Small intestine (tissue), 16 donors: ENCODE results near the gene NFKBIL1. TPM values are rescaled to one million over a fixed set of nuclear protein-coding genes. Genes with fewer than 3 reads are reported as not detected.
"Not testable (repeated sequence)": the region's sequence is repeated elsewhere in the genome, so short reads cannot be mapped to it uniquely, and the experiment has no call there.

Experiments
- DNase-seq, 2 donors: peaks; one replicate each; pipeline versions ENCODE4 v3.0.0 to v3.0.0-alpha.2; 2013
- FAIRE-seq: peaks from 2 replicates; lab custom pipeline; 2012; peaks lifted over from hg19 to GRCh38; lab: Jason Lieb, UNC
- H3K27ac ChIP-seq, 3 donors: one replicate each; pipeline ENCODE4 v1.5.1; 2013; ENCODE audit warnings: low read length in 2 of 3, mild to moderate bottlenecking in 2 of 3, control low read depth in 1 of 3, inconsistent platforms in 1 of 3, low read depth in 1 of 3, moderate library complexity in 1 of 3
- H3K27me3 ChIP-seq, 3 donors: one replicate each; pipeline ENCODE4 v1.6.1; 2013; ENCODE audit warnings: low read length in 3 of 3, inconsistent platforms in 1 of 3; ENCODE audit not compliant: control insufficient read depth in 3 of 3, insufficient read depth in 3 of 3
- H3K36me3 ChIP-seq, 3 donors: one replicate each; pipeline ENCODE4 v1.6.1; 2013; ENCODE audit warnings: low read length in 3 of 3, inconsistent platforms in 1 of 3, low read depth in 1 of 3, mild to moderate bottlenecking in 1 of 3, moderate library complexity in 1 of 3; ENCODE audit not compliant: control insufficient read depth in 3 of 3, insufficient read depth in 2 of 3
- H3K4me1 ChIP-seq, 3 donors: one replicate each; pipeline ENCODE4 v1.6.1; 2013; ENCODE audit warnings: low read length in 2 of 3, inconsistent platforms in 1 of 3, low read depth in 1 of 3, mild to moderate bottlenecking in 1 of 3, moderate library complexity in 1 of 3; ENCODE audit not compliant: control insufficient read depth in 3 of 3, insufficient read depth in 2 of 3
- H3K4me3 ChIP-seq, 3 donors: one replicate each; pipeline ENCODE4 v1.5.1; 2013; ENCODE audit warnings: low read length in 3 of 3, control low read depth in 1 of 3, inconsistent platforms in 1 of 3, low read depth in 1 of 3, mild to moderate bottlenecking in 1 of 3, moderate library complexity in 1 of 3
- H3K9me3 ChIP-seq, 2 donors: one replicate each; pipeline ENCODE4 v1.6.1; 2013; ENCODE audit warnings: low read depth in 1 of 2, low read length in 1 of 2; ENCODE audit not compliant: control insufficient read depth in 2 of 2, insufficient read depth in 1 of 2
- WGBS, 3 donors: extraction: QIAGEN DNeasy Blood & Tissue Kit; methylation state at CpG; one replicate each; pipeline ENCODE4 v1.1.7; 2013; 5-methylcytosine and 5-hydroxymethylcytosine counted together
- long read RNA-seq, 10 donors: transcript quantifications; one replicate each; lab custom pipeline, GENCODE V29; 2026
- polyA plus RNA-seq, 4 donors: library from polyadenylated mRNA; stranded (reverse) in 3 of 4; unstranded in 1 of 4; fragments of 200-250 nt in 3 of 4; fragments of 120-200 nt in 1 of 4; gene quantifications; one replicate each; pipeline versions ENCODE4 v1.2.1 to v1.2.3, GENCODE V29; 2013
- donor health status: healthy with polysubstance abuse.
- donor health status: control.
- donor health status: control.
- donor health status: Bipolar disorder and iron deficiency.
- donor health status: healthy.

Gene NFKBIL1
- polyA plus RNA-seq, result 10 to 100 TPM; 26.2 to 47.3 (median 31.8) TPM
- long read RNA-seq, donor 1, transcript NFKBIL1-203 (4 exons, 1,478 nt), result minor isoform, 8 of 20 reads
- long read RNA-seq, donor 1, transcript NFKBIL1-201 (4 exons, 1,401 nt), result major isoform, 12 of 20 reads
- long read RNA-seq, donor 1, partial matches to known transcripts, result 0 of 20 reads
- long read RNA-seq, donor 1, other reads (novel, unspliced or antisense), result 0 of 20 reads
- long read RNA-seq, donor 2, partial matches to known transcripts, result 0 of 1 reads
- long read RNA-seq, donor 2, other reads (novel, unspliced or antisense), result 0 of 1 reads
- long read RNA-seq, donor 3, partial matches to known transcripts, result 0 of 3 reads
- long read RNA-seq, donor 3, other reads (novel, unspliced or antisense), result 0 of 3 reads
- long read RNA-seq, donor 4, result 0 reads
- long read RNA-seq, donor 5, partial matches to known transcripts, result 0 of 1 reads
- long read RNA-seq, donor 5, other reads (novel, unspliced or antisense), result 0 of 1 reads
- long read RNA-seq, donor 6, transcript NFKBIL1-203 (4 exons, 1,478 nt), result major isoform, 8 of 12 reads
- long read RNA-seq, donor 6, partial matches to known transcripts, result 0 of 12 reads
- long read RNA-seq, donor 6, other reads (novel, unspliced or antisense), result 0 of 12 reads
- long read RNA-seq, donor 7, transcript NFKBIL1-203 (4 exons, 1,478 nt), result major isoform, 7 of 9 reads
- long read RNA-seq, donor 7, partial matches to known transcripts, result 0 of 9 reads
- long read RNA-seq, donor 7, other reads (novel, unspliced or antisense), result 0 of 9 reads
- long read RNA-seq, donor 8, partial matches to known transcripts, result 0 of 1 reads
- long read RNA-seq, donor 8, other reads (novel, unspliced or antisense), result 0 of 1 reads
- long read RNA-seq, donor 9, partial matches to known transcripts, result 0 of 4 reads
- long read RNA-seq, donor 9, other reads (novel, unspliced or antisense), result 0 of 4 reads
- long read RNA-seq, donor 10, transcript NFKBIL1-201 (4 exons, 1,401 nt), result major isoform, 5 of 9 reads
- long read RNA-seq, donor 10, partial matches to known transcripts, result 0 of 9 reads
- long read RNA-seq, donor 10, other reads (novel, unspliced or antisense), result 0 of 9 reads

GRCh38 chr6:31546958-31547726 lies at the start of gene NFKBIL1:
TSS of gene NFKBIL1 (plus strand) at chr6:31547608. CDS start at chr6:31547695, 87 bp downstream.
- Histone ChIP-seq H3K27me3 (no peaks in the 10 kb centered on the region), H3K36me3 (peaks cover 0 to 18% (median 3%) of the 10 kb centered on the region in 3 donors), H3K27ac (peak within 1 kb of the TSS; percentile 70 to 86 (median 81)), H3K9me3 (peaks cover 0 to 3% of the 10 kb centered on the region in 2 donors), H3K4me3 (peak within 1 kb of the TSS in 2 of 3 donors; percentile 56 to 66), H3K4me1 (peaks cover 3 to 15% (median 5%) of the 10 kb centered on the region in 3 donors)
- 0% methylated on average over 25 of the region's 25 CpGs for WGBS, 3 donors
- DNase-seq (peak; percentile 94 to 97), FAIRE-seq (no peak)

DNA sequence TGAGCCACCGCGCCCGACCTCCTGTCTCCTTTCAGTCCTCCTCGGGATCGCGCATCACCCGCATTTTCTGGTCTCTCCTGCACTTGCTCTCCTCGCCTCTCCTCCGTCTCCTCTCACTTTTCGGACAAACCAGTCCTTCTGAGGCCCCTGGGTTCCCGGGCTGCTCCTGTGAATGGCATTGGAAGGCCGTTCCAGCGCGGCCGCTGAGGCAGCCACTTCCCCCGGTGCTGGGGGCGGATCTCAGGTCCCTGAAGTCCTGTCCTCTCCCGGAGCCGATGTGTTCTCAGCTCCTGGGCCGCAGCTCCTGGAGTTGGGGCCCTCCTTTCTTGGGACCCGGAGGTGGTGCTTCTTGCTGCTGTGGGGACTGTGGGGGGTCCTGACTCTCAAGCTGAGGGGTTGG lies 48.7 kb upstream of the NFKBIL1 start:
- 15 to 21% (median 17%) methylated on average over 19 to 21 of the region's 21 CpGs for WGBS, 3 donors
- H3K4me3 ChIP-seq, result peak overlapping the region in 1 of 3 donors; percentile 26
- DNase-seq (peak in 1 of 2 donors; percentile 24), FAIRE-seq (no peak)
- peaks cover 0 to 3% of the 10 kb centered on the region in 2 donors for H3K9me3 ChIP-seq
- H3K27ac ChIP-seq, result no peak overlapping the region
- peaks cover 0 to 6% (median 0%) of the 10 kb centered on the region in 3 donors for H3K4me1 ChIP-seq
- peaks cover 0 to 61% (median 0%) of the 10 kb centered on the region in 3 donors for H3K27me3 ChIP-seq
- H3K36me3 ChIP-seq, result no peaks in the 10 kb centered on the region

- FAIRE-seq, DNase-seq, H3K4me1 ChIP-seq, H3K4me3 ChIP-seq, H3K27ac ChIP-seq, H3K36me3 ChIP-seq, H3K9me3 ChIP-seq: not testable (repeated sequence)
- H3K27me3 ChIP-seq, result peaks cover 0 to 54% (median 0%) of the 10 kb centered on the region in 3 donors
- 90 to 100% methylated on average over 1 of the region's 2 CpGs; no CpG with 5 or more reads in 1 of the 3 donors for WGBS, 3 donors
These were observed 47.8 kb upstream of the NFKBIL1 start for GRCh38 chr6:31499648-31500047.

- peaks cover 0 to 3% (median 0%) of the 10 kb centered on the region in 3 donors for H3K36me3 ChIP-seq
- H3K4me1 ChIP-seq, result no peaks in the 10 kb centered on the region
- H3K4me3 ChIP-seq, result no peak overlapping the region
- H3K27ac ChIP-seq, result no peak overlapping the region
- H3K27me3 ChIP-seq, result peaks cover 0 to 35% (median 0%) of the 10 kb centered on the region in 3 donors
- FAIRE-seq, result no peak
- H3K9me3 ChIP-seq, result peaks cover 0 to 3% of the 10 kb centered on the region in 2 donors
- no peak for DNase-seq
These were observed 44.8 kb upstream of the NFKBIL1 start for GRCh38 chr6:31502586-31502985.

DNA sequence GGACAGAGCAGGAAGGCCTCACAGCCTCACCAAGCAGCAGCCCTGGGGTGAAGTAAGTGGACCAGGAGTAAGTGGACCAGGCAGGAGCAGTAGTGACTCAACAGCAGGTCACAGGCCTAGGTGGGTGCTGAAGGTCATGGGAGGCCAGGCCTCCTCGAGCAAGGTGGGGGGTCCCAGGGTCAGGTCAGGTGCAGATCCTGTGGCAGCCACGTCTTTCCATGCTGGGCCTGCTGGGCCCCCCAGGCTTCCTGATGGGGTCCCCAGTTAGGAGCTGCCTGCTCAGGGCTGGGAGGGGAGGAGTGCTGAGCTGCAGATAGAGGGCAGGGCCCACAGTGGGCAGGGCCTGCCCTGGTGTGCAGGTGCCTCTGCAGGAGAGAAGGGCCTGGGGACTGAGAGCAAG lies 38.4 kb upstream of the NFKBIL1 start:
- 40 to 47% methylated on average over 2 of the region's 2 CpGs; no CpG with 5 or more reads in 1 of the 3 donors for WGBS, 3 donors
- H3K36me3 ChIP-seq, H3K4me1 ChIP-seq, H3K27me3 ChIP-seq, H3K9me3 ChIP-seq, FAIRE-seq, H3K27ac ChIP-seq, H3K4me3 ChIP-seq, DNase-seq: not testable (repeated sequence)

- H3K36me3 ChIP-seq, result peaks cover 0 to 5% (median 0%) of the 10 kb centered on the region in 3 donors
- H3K4me1 ChIP-seq, result no peaks in the 10 kb centered on the region
- FAIRE-seq, result no peak
- H3K27ac ChIP-seq, result no peak overlapping the region
- 76 to 84% (median 79%) methylated on average over 4 of the region's 4 CpGs for WGBS, 3 donors
- no peaks in the 10 kb centered on the region for H3K9me3 ChIP-seq
- peaks cover 0 to 9% (median 0%) of the 10 kb centered on the region in 3 donors for H3K27me3 ChIP-seq
- DNase-seq, result no peak
- H3K4me3 ChIP-seq, result no peak overlapping the region
These were observed 37.4 kb upstream of the NFKBIL1 start for GRCh38 chr6:31510007-31510406.

- no peaks in the 10 kb centered on the region for H3K4me1 ChIP-seq
- DNase-seq (no peak), FAIRE-seq (no peak)
- peaks cover 0 to 2% (median 0%) of the 10 kb centered on the region in 3 donors for H3K36me3 ChIP-seq
- no peaks in the 10 kb centered on the region for H3K9me3 ChIP-seq
- no peak overlapping the region for H3K4me3 ChIP-seq
- no peak overlapping the region for H3K27ac ChIP-seq
- 70 to 79% (median 72%) methylated on average over 5 of the region's 5 CpGs for WGBS, 3 donors
- H3K27me3 ChIP-seq, result peaks cover 0 to 5% (median 0%) of the 10 kb centered on the region in 3 donors
These were observed 33.8 kb upstream of the NFKBIL1 start for GRCh38 chr6:31513456-31514165.
